Left lobe of liver (tissue), 2 donors: ENCODE measurements around the gene ASTN1. TPM values are rescaled to one million over a fixed set of nuclear protein-coding genes. Genes with fewer than 3 reads are reported as not detected.

ENCODE experiments used
- ATAC-seq: fragments of 200-7000 bp; cut with Tn5 transposase; one replicate; pipeline ENCODE4 v1.9.1; 2020; ENCODE audit warnings: mild to moderate bottlenecking, moderate library complexity
- DNase-seq: peaks from one replicate; pipeline ENCODE4 v3.0.0-alpha.2; 2020; ENCODE audit warnings: low spot score
- total RNA-seq: library from RNA; stranded (reverse); gene quantifications from one replicate; pipeline ENCODE4 v1.2.1, GENCODE V29; 2021
- donor health status: DM: no; HTN: no; CAD: no; lungs with moderate emphysema.
- donor health status: DM: no; HTN: yes; CAD: no.

The ASTN1 gene
- total RNA-seq, 1 donor from 2014 or later: 0.18 TPM

DNA sequence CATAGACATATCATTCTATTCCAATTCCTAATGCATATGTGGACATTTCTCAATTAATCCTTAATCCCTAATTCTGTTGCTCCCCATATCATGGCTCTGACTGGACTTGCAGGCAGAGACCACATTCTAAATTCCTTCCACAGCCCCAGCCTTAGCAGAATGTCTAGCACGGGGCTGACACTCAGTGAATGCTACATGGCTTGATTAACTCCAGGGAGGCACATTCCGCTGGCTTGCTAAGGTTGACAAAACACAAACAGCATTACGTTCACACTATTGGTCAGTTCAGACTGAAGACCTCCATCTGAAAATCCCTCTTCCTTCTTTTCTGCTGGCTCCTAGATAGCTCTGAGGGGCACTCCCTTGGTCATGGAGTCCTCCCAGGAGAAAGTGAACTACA, 119.4 kb downstream of the ASTN1 start:
- DNase-seq: no peak
- no peak for ATAC-seq

DNA sequence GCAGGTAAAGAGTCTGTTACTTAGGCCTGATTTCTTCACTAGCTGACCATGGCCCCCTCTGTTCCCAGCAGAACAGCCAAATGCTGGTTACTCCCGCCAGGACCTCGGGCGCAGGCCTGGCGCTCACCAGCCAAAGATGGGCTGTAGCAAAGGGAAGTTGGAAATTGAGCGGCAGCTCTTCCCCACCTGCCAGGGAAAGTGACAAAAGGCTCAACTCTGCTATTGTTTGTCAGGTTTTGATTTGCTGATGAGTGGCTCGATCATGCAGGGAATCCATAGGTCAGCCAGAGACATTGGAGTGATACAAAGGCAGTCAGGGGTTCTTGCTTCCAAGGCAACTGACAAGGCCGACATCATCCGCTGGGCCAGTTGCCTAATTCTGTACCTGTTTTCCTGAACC, 120.1 kb downstream of the ASTN1 start:
- DNase-seq: no peak
- no peak for ATAC-seq

- DNase-seq: no peak
- ATAC-seq: no peak
These were observed 120.9 kb downstream of the ASTN1 start for GRCh38 chr1:177043597-177043996.

- ATAC-seq (no peak), DNase-seq (no peak)
These were observed 128.9 kb downstream of the ASTN1 start for GRCh38 chr1:177035586-177035985.

GRCh38 chr1:177033628-177034027, 130.9 kb downstream of the ASTN1 start:
- DNase-seq (no peak), ATAC-seq (no peak)

GRCh38 chr1:177032434-177032833, 132.1 kb downstream of the ASTN1 start:
- no peak for DNase-seq
- ATAC-seq: no peak

DNA sequence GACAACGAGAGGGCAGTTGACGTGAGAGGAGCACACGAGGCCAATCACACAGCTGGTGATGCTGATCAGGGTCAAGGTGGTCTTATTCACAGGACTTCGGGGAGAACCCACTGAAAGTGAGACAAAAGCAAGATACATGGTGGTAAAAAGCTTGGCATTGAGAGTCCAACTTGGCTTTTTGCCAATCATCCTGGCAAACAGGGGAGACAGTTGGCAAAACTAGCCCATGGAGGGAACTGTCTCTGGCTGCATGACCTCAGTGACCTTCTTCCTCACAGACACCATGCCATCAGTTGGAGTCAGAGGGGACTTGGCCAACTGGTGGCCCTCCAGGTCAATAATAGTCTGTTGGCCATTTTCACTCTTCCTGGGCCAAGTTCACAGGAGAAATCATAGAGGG, 139.9 kb downstream of the ASTN1 start:
- DNase-seq (no peak), ATAC-seq (no peak)

- ATAC-seq (no peak), DNase-seq (no peak)
These were observed 140.8 kb downstream of the ASTN1 start for GRCh38 chr1:177023726-177024125.

DNA sequence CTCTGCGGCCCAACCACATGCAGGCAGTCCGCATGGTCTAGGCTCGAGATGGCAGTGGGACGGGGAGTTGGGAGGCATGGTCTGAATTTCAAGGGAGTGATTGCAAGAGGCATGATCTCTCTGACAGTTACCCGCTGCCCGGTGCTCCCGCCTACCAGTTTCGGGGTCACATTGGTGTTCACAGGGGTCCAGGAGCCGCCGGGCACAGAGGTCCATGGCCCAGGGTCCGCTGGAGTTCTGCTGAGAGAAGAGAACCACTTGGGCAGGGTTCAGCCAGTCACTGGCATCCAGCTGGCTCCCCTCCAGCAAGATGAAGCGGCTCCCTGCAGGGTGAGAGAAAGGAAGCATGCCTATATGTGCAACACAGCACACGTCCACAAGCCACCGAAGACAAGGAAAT, 141.3 kb downstream of the ASTN1 start:
- no peak for ATAC-seq
- no peak for DNase-seq

- ATAC-seq: no peak
- DNase-seq: no peak
These were observed 142.8 kb downstream of the ASTN1 start for GRCh38 chr1:177021687-177022086.

- DNase-seq (no peak), ATAC-seq (no peak)
These were observed 143.5 kb downstream of the ASTN1 start for GRCh38 chr1:177020851-177021589.

- ATAC-seq: no peak
These were observed 147.1 kb downstream of the ASTN1 start for GRCh38 chr1:177017287-177017852.

DNA sequence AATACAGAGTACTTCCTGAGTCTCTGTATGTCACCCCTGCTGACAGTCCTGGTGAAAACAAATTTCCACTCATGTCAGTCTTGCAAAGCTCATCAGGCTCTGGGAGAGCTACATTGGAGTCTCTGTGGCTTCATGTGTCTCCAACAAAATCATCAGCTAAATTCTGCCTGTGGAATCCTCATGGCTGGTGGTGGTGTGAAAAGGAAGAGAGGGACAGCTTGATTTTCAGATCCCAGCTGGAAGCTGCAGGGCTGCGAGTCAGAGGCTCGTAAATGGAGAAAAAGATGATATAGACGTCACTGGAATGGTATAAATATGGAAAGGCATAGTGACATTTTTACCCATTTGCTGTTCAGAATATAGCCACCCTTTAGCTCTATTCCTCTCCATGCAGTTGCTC, 150.2 kb downstream of the ASTN1 start:
- ATAC-seq (no peak), DNase-seq (no peak)

More at GRCh38 chr1:177017287-177017852, 147.1 kb downstream of the ASTN1 start:
- no peak for DNase-seq

GRCh38 chr1:177012342-177012925, 152.1 kb downstream of the ASTN1 start:
- DNase-seq: no peak
- no peak for ATAC-seq

- ATAC-seq: no peak
- DNase-seq: no peak
These were observed 153.0 kb downstream of the ASTN1 start for GRCh38 chr1:177011508-177011907.

- no peak for ATAC-seq
These were observed 154.2 kb downstream of the ASTN1 start for GRCh38 chr1:177010211-177010825.

DNA sequence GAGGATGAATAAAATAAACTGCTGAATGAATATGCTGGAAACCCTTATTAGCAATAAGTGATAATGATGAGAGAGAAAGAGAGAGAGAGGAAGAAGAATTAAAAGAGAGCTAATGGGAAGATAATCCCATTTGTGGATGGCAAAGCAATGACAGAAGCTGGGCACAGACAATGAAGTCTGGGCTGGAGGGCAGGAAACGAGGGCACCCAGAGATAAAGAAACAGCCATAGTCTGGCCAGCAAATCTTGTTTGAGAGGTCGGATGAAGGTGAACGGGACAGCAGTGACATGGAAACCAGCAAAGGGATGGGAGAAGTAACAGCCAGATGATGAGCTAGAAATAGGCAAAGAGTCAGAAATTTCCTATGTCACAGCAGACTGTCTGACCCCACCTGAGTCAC, 155.9 kb downstream of the ASTN1 start:
- no peak for ATAC-seq
- no peak for DNase-seq

More at GRCh38 chr1:177010211-177010825, 154.2 kb downstream of the ASTN1 start:
- DNase-seq: no peak

- DNase-seq (no peak), ATAC-seq (no peak)
These were observed 156.9 kb downstream of the ASTN1 start for GRCh38 chr1:177007437-177008161.

- DNase-seq (no peak), ATAC-seq (no peak)
These were observed 161.6 kb downstream of the ASTN1 start for GRCh38 chr1:177002891-177003290.

DNA sequence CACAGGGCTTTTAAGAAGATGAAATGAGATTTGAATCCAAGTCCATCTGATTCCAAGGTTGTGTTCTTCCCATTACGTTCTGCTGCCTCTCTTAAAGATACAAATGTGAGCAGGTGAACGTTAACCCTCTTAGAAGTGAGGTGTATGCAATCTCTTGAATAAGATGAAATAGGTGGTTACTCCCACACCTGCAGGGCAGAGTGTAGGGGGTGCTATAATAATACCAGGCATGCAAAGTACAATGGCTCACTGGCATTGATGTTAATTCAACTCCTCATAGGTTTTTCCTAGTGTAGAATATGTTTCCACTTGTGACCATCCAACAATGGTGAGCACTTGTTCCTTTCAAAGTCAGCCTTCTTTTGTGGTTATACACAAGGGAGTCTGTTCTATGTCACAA, 163.0 kb downstream of the ASTN1 start:
- DNase-seq (no peak), ATAC-seq (no peak)

- ATAC-seq (no peak), DNase-seq (no peak)
These were observed 166.2 kb downstream of the ASTN1 start for GRCh38 chr1:176998183-176998795.
